GM23248 (cell line): ENCODE data around the gene TMEM204.

Experiments used
- EZH2 ChIP-seq: fragments of 200-600 bp; sonication (generic); IDR thresholded peaks from 2 replicates; pipeline ENCODE4 v1.6.1; 2018; ENCODE audit warnings: antibody characterized with exemption, mild to moderate bottlenecking; ENCODE audit not compliant: insufficient read depth, poor library complexity, severe bottlenecking
- EZH2phosphoT487 ChIP-seq: fragments of 200-600 bp; sonication (generic); IDR thresholded peaks from 2 replicates; pipeline ENCODE4 v1.6.1; 2018; ENCODE audit warnings: antibody characterized with exemption, moderate library complexity, mild to moderate bottlenecking, low read depth; ENCODE audit not compliant: insufficient read depth

DNA sequence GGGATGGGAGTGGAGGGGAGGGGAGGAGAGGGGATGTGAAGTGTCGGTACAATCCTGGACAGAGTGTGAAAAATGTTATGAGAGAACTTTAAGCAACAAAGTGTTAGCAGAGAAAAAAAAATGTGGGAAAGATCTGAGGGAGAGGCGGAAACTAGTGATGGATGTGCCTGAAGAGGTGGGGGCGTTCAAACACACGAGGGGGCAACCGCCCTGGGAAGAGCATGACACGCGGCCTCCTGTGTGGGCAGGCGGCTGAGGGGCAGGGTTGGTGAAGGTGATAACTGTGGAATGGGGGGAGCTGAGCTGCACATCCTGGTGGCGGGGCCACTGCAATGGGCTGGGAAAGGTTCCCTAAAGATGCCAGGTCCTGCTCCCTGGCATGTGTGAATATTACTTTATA is 48.3 kb downstream of the TMEM204 start:
- TF ChIP-seq EZH2 (no peak), EZH2phosphoT487 (no peak)
